CD4-positive, alpha-beta T cell (primary cell): ENCODE measurements around the gene A2M. TPM values are rescaled to one million over a fixed set of nuclear protein-coding genes. Genes with fewer than 3 reads are reported as not detected.

ENCODE experiments used
- ATAC-seq: fragments of 200-7000 bp; cut with Tn5 transposase; one replicate; pipeline ENCODE4 v1.10.0; 2022; ENCODE audit warnings: mild to moderate bottlenecking; ENCODE audit not compliant: poor library complexity
- CTCF ChIA-PET: fragments of 350-600 bp; sonication (Branson Sonifier 250); formaldehyde crosslinking; loops from one replicate; lab custom pipeline; 2021; ENCODE audit warnings: antibody characterized with exemption, inconsistent platforms; lab: Charles Lee
- POLR2A ChIA-PET: fragments of 350-600 bp; sonication (Branson Sonifier 250); formaldehyde crosslinking; loops from one replicate; lab custom pipeline; 2021; ENCODE audit warnings: antibody characterized with exemption, inconsistent platforms; lab: Charles Lee
- DNase-seq, 14 experiments: peaks; one replicate each; pipeline ENCODE4 v3.0.0-alpha.2; 2013 to 2020; ENCODE audit warnings: mixed read lengths in 2 of 14
- H3K27ac ChIP-seq, 2 donors: one replicate each; pipeline versions ENCODE4 v1.5.1 to v1.7.0; 2013; ENCODE audit warnings: low read length in 2 of 2, low read depth in 1 of 2, mild to moderate bottlenecking in 1 of 2
- H3K27me3 ChIP-seq, 2 experiments: 1 replicate in 1 of 2; 2 replicates in 1 of 2; pipeline versions ENCODE4 v1.6.1 to v1.7.0; 2013; ENCODE audit warnings: low read length in 2 of 2, control low read depth in 1 of 2, mild to moderate bottlenecking in 1 of 2, moderate library complexity in 1 of 2; ENCODE audit not compliant: insufficient read depth in 2 of 2, control insufficient read depth in 1 of 2
- H3K36me3 ChIP-seq: one replicate; pipeline ENCODE4 v1.6.1; 2013; ENCODE audit warnings: low read length, control low read depth; ENCODE audit not compliant: insufficient read depth
- H3K4me1 ChIP-seq: one replicate; pipeline ENCODE4 v1.6.1; 2013; ENCODE audit warnings: low read length, control low read depth; ENCODE audit not compliant: insufficient read depth
- H3K4me3 ChIP-seq: one replicate; pipeline ENCODE4 v1.5.1; 2013; ENCODE audit warnings: mild to moderate bottlenecking, low read length, moderate library complexity
- H3K9me3 ChIP-seq, 2 experiments: 1 replicate in 1 of 2; 2 replicates in 1 of 2; pipeline versions ENCODE4 v1.6.1 to v1.7.0; 2013; ENCODE audit warnings: low read length in 2 of 2, mild to moderate bottlenecking in 2 of 2, control low read depth in 1 of 2, moderate library complexity in 1 of 2; ENCODE audit not compliant: control insufficient read depth in 1 of 2, insufficient read depth in 1 of 2
- H3K27ac Mint-ChIP-seq: one replicate; pipeline ENCODE4 v1.8.0; 2020; ENCODE audit warnings: mixed read lengths
- H3K27me3 Mint-ChIP-seq: one replicate; pipeline ENCODE4 v1.8.0; 2021; ENCODE audit warnings: mixed read lengths
- H3K36me3 Mint-ChIP-seq: one replicate; pipeline ENCODE4 v1.8.0; 2021; ENCODE audit warnings: low read depth, mixed read lengths
- H3K4me1 Mint-ChIP-seq: one replicate; pipeline ENCODE4 v1.8.0; 2021; ENCODE audit warnings: low read depth, mixed read lengths
- H3K4me3 Mint-ChIP-seq: one replicate; pipeline ENCODE4 v1.8.0; 2020; ENCODE audit warnings: mild to moderate bottlenecking, mixed read lengths
- H3K9me3 Mint-ChIP-seq: one replicate; pipeline ENCODE4 v1.8.0; 2020; ENCODE audit warnings: mixed read lengths
- intact Hi-C, 2 experiments: fragments of 100-400 bp; cut with DNase I in 1 of 2; cut with micrococcal nuclease in 1 of 2; formaldehyde crosslinking; loops; one replicate each; pipeline versions ENCODE4 v1.15.1 to v1.9.0; 2023 to 2025; cut with DNase I, micrococcal nuclease
- total RNA-seq, 174 experiments: library from RNA in 2 of 174; stranded (reverse) in 2 of 174; gene quantifications; one replicate each; pipeline ENCODE4 v1.2.3 and lab custom pipeline; 2021 to 2026
- TF ChIP-seq, protein P1 (sequence below): fragments of 200-600 bp; IDR thresholded peaks from one replicate; pipeline ENCODE4 v1.8.0; 2022; ENCODE audit warnings: antibody characterized with exemption, mild to moderate bottlenecking

Gene A2M
- total RNA-seq, 2 experiments from 2014 or later, result not detected

DNA sequence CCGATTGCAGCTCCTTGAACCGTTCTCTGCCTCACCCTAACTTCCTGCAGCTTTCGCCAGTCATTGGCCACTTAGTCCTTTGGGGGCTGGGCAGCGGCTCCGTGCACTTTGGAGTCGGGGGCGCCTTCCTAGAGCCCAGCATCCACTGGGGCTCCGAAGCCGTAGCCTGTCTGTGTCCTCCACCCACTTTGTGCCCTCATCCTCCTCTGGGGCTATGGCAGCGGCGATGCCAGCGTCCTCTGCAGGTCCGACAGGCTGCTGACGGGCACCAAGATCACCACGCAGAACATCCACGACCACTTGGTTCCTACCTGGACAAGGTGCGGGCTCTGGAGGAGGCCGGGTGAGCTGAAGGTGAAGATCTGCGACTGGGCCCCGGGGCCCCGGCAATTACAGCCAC, 11.8 kb upstream of the A2M start:
- POLR2A ChIA-PET, result no interaction called here
- intact Hi-C loops, result no loop called here
- no peak for ATAC-seq

DNA sequence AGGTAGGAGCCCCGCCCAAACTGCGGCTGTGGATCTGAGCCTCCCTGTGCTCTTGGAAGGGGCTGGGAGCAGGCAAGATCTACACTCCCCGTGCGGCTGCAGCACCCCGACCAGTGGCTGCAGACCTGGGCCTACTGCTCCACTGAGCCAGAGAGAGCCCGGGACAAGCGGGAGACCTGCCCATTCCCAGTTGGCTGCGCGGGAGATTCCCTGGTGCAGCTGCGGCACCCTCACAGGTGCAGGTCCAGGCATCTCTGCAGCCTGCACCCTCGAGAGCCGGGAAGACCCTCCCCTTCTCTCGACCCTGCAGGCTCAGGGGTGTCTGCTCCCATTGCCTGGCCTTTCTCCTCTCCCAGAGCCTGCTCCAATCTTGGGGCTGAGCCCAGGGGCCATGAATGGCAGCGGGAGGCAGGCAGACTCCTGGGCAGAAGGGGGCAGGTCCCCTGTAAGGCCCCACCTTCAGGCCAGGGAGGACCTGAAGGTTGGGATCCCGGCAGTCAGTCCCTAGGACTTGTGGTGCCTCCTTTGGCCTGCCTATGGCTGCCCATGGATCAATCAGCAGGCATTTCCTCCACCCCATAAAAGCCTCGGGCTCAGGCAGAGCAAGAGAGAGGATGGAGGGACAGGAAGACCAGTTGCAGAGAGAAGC, 8.8 kb upstream of the A2M start:
- Mint-ChIP-seq H3K4me3 (no peak overlapping the region), H3K27me3 (no peaks in the 10 kb centered on the region), H3K27ac (no peak overlapping the region), H3K4me1 (no peaks in the 10 kb centered on the region), H3K36me3 (peaks cover 4% of the 10 kb centered on the region), H3K9me3 (no peaks in the 10 kb centered on the region)
- no peak overlapping the region for H3K27ac ChIP-seq
- TF ChIP-seq, protein P1, sequence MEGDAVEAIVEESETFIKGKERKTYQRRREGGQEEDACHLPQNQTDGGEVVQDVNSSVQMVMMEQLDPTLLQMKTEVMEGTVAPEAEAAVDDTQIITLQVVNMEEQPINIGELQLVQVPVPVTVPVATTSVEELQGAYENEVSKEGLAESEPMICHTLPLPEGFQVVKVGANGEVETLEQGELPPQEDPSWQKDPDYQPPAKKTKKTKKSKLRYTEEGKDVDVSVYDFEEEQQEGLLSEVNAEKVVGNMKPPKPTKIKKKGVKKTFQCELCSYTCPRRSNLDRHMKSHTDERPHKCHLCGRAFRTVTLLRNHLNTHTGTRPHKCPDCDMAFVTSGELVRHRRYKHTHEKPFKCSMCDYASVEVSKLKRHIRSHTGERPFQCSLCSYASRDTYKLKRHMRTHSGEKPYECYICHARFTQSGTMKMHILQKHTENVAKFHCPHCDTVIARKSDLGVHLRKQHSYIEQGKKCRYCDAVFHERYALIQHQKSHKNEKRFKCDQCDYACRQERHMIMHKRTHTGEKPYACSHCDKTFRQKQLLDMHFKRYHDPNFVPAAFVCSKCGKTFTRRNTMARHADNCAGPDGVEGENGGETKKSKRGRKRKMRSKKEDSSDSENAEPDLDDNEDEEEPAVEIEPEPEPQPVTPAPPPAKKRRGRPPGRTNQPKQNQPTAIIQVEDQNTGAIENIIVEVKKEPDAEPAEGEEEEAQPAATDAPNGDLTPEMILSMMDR, result no peak
- no peak for ATAC-seq
- no peak for DNase-seq
- peaks cover 3% of the 10 kb centered on the region for H3K36me3 ChIP-seq
- POLR2A ChIA-PET, result no interaction called here
- peaks cover 0 to 21% of the 10 kb centered on the region in 2 experiments for H3K9me3 ChIP-seq
- intact Hi-C loops, result no loop called here
- H3K27me3 ChIP-seq, result no peaks in the 10 kb centered on the region
- no peak overlapping the region for H3K4me3 ChIP-seq
- CTCF ChIA-PET, result interaction anchor here (0.5 kb wide), 1 partner anchor 1779 kb away, joined by 3 read pairs; no protein-coding TSS in a partner anchor
- H3K4me1 ChIP-seq, result no peaks in the 10 kb centered on the region

More for the DNA sequence above, 11.8 kb upstream of the A2M start:
- TF ChIP-seq, protein P1, result no peak
- Histone ChIP-seq H3K4me1 (no peaks in the 10 kb centered on the region), H3K36me3 (peaks cover 3% of the 10 kb centered on the region), H3K4me3 (no peak overlapping the region), H3K9me3 (peaks cover 0 to 24% of the 10 kb centered on the region in 2 experiments), H3K27me3 (no peaks in the 10 kb centered on the region), H3K27ac (no peak overlapping the region)
- peaks cover 2% of the 10 kb centered on the region for H3K9me3 Mint-ChIP-seq
- no peak overlapping the region for H3K4me3 Mint-ChIP-seq
- DNase-seq, result no peak
- H3K36me3 Mint-ChIP-seq, result peaks cover 10% of the 10 kb centered on the region
- CTCF ChIA-PET, result no interaction called here
- H3K27ac Mint-ChIP-seq, result no peak overlapping the region
- H3K4me1 Mint-ChIP-seq, result no peaks in the 10 kb centered on the region
- H3K27me3 Mint-ChIP-seq, result no peaks in the 10 kb centered on the region

DNA sequence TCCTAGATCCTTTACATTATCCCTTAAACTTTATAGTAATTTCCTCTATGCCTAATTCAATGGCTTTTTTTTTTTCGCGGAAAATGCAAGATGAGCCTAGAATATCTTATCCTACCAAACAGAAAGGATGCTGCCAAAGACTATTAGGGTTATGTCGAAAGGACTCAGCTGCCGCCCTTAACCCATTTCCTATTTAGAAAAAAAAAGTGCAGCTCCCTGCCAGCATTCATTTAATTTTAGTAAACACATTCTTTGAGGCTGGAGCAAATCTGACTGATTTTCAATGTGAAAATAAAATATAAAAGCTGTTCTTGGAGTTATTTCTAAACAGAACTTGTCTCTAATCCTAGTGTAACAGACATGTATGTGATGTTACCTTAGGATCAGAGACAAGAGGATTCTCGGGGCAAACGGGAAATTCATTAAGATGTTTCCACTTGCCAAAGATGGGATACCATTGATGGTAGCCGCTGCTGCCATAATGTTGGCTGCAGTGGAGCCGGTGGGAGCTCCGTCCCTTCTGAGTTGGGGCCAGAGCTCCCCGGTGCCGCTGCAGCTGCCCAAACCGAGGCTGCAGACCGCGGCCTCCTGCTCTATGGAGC, 8.2 kb upstream of the A2M start:
- CTCF ChIA-PET, result interaction anchor here (0.5 kb wide), 1 partner anchor 1780 kb away, joined by 3 read pairs; no protein-coding TSS in a partner anchor
- H3K27ac Mint-ChIP-seq, result no peak overlapping the region
- H3K27me3 Mint-ChIP-seq, result no peaks in the 10 kb centered on the region
- intact Hi-C loops, result no loop called here
- H3K4me1 Mint-ChIP-seq, result no peaks in the 10 kb centered on the region
- H3K27me3 ChIP-seq, result no peaks in the 10 kb centered on the region
- TF ChIP-seq, protein P1, result no peak
- no peak overlapping the region for H3K4me3 ChIP-seq
- H3K27ac ChIP-seq, result no peak overlapping the region
- H3K36me3 Mint-ChIP-seq, result peaks cover 4% of the 10 kb centered on the region
- no peak overlapping the region for H3K4me3 Mint-ChIP-seq
- peaks cover 3% of the 10 kb centered on the region for H3K36me3 ChIP-seq
- ATAC-seq, result no peak
- POLR2A ChIA-PET, result no interaction called here
- H3K9me3 Mint-ChIP-seq, result no peaks in the 10 kb centered on the region
- no peaks in the 10 kb centered on the region for H3K4me1 ChIP-seq
- H3K9me3 ChIP-seq, result peaks cover 0 to 20% of the 10 kb centered on the region in 2 experiments
- DNase-seq, result no peak
